ENCODE data around the gene CDH7. TPM values are rescaled to one million over a fixed set of nuclear protein-coding genes. Genes with fewer than 3 reads are reported as not detected.

Gene CDH7
- total RNA-seq, 1 experiment from 2014 or later, result not detected

GRCh38 chr18:65835881-65836280 lies 85.1 kb downstream of the CDH7 start:
- H3K9me3 Mint-ChIP-seq (ENCODE audit: unreplicated experiment), result peaks cover 14% of the 10 kb centered on the region
- ChIA-PET CTCF (interaction anchor here (0.7 kb wide), 1 partner anchor 1724 kb away, joined by 3 read pairs; no protein-coding TSS in a partner anchor), POLR2A (interaction anchor here (0.6 kb wide), 2 partner anchors 149 to 519 kb away, joined by 3 read pairs; no protein-coding TSS in a partner anchor)
- TF ChIP-seq CTCF (IDR thresholded peaks at IDR 0.05; ENCODE audit: unreplicated experiment), result no peak
- peaks cover 40% of the 10 kb centered on the region for H3K27me3 Mint-ChIP-seq (ENCODE audit: insufficient read depth, unreplicated experiment)
- H3K4me3 Mint-ChIP-seq (ENCODE audit: unreplicated experiment), result no peak overlapping the region
- DNase-seq (ENCODE audit: unreplicated experiment), result no peak
- no peaks in the 10 kb centered on the region for H3K36me3 Mint-ChIP-seq (ENCODE audit: insufficient read depth, unreplicated experiment)
- no peaks in the 10 kb centered on the region for H3K4me1 Mint-ChIP-seq (ENCODE audit: insufficient read depth, unreplicated experiment)
- no peak overlapping the region for H3K27ac Mint-ChIP-seq (ENCODE audit: low read depth, unreplicated experiment)
- no TSS peak for BruUV-seq (replicated peaks)
- intact Hi-C loops (cut with micrococcal nuclease), result no loop called here

GRCh38 chr18:65846107-65846506 lies 95.3 kb downstream of the CDH7 start:
- no peaks in the 10 kb centered on the region for H3K9me3 Mint-ChIP-seq (ENCODE audit: unreplicated experiment)
- H3K4me3 Mint-ChIP-seq (ENCODE audit: unreplicated experiment), result no peak overlapping the region
- POLR2A ChIA-PET, result no interaction called here
- CTCF ChIA-PET, result no interaction called here
- no peak overlapping the region for H3K27ac Mint-ChIP-seq (ENCODE audit: low read depth, unreplicated experiment)
- H3K27me3 Mint-ChIP-seq (ENCODE audit: insufficient read depth, unreplicated experiment), result peaks cover 18% of the 10 kb centered on the region
- BruUV-seq (replicated peaks), result no TSS peak
- H3K36me3 Mint-ChIP-seq (ENCODE audit: insufficient read depth, unreplicated experiment), result no peaks in the 10 kb centered on the region
- no peak for TF ChIP-seq CTCF (IDR thresholded peaks at IDR 0.05; ENCODE audit: unreplicated experiment)
- H3K4me1 Mint-ChIP-seq (ENCODE audit: insufficient read depth, unreplicated experiment), result no peaks in the 10 kb centered on the region
- DNase-seq (ENCODE audit: unreplicated experiment), result no peak
- intact Hi-C loops (cut with micrococcal nuclease), result no loop called here

GRCh38 chr18:65852273-65852672 lies 101.5 kb downstream of the CDH7 start:
- Mint-ChIP-seq H3K27ac (ENCODE audit: low read depth, unreplicated experiment) (no peak overlapping the region), H3K9me3 (ENCODE audit: unreplicated experiment) (no peaks in the 10 kb centered on the region), H3K4me3 (ENCODE audit: unreplicated experiment) (no peak overlapping the region), H3K36me3 (ENCODE audit: insufficient read depth, unreplicated experiment) (no peaks in the 10 kb centered on the region), H3K27me3 (ENCODE audit: insufficient read depth, unreplicated experiment) (peaks cover 33% of the 10 kb centered on the region), H3K4me1 (ENCODE audit: insufficient read depth, unreplicated experiment) (no peaks in the 10 kb centered on the region)
- no peak for TF ChIP-seq CTCF (IDR thresholded peaks at IDR 0.05; ENCODE audit: unreplicated experiment)
- POLR2A ChIA-PET, result no interaction called here
- BruUV-seq (replicated peaks), result no TSS peak
- CTCF ChIA-PET, result no interaction called here
- intact Hi-C loops (cut with micrococcal nuclease), result no loop called here
- no peak for DNase-seq (ENCODE audit: unreplicated experiment)

GRCh38 chr18:65859075-65859474 lies 108.3 kb downstream of the CDH7 start:
- no peak overlapping the region for H3K4me3 Mint-ChIP-seq (ENCODE audit: unreplicated experiment)
- TF ChIP-seq CTCF (IDR thresholded peaks at IDR 0.05; ENCODE audit: unreplicated experiment), result no peak
- no peaks in the 10 kb centered on the region for H3K4me1 Mint-ChIP-seq (ENCODE audit: insufficient read depth, unreplicated experiment)
- DNase-seq (ENCODE audit: unreplicated experiment), result no peak
- peaks cover 4% of the 10 kb centered on the region for H3K36me3 Mint-ChIP-seq (ENCODE audit: insufficient read depth, unreplicated experiment)
- no peaks in the 10 kb centered on the region for H3K27me3 Mint-ChIP-seq (ENCODE audit: insufficient read depth, unreplicated experiment)
- ChIA-PET CTCF (interaction anchor here (0.6 kb wide), 1 partner anchor 1821 kb away, joined by 4 read pairs; no protein-coding TSS in a partner anchor), POLR2A (no interaction called here)
- no peaks in the 10 kb centered on the region for H3K9me3 Mint-ChIP-seq (ENCODE audit: unreplicated experiment)
- no peak overlapping the region for H3K27ac Mint-ChIP-seq (ENCODE audit: low read depth, unreplicated experiment)
- no TSS peak for BruUV-seq (replicated peaks)
- intact Hi-C loops (cut with micrococcal nuclease), result no loop called here
